Heart left ventricle (tissue), 16 donors: Measurements from ENCODE around the gene PTPRM. TPM values are rescaled to one million over a fixed set of nuclear protein-coding genes. Genes with fewer than 3 reads are reported as not detected.

ENCODE experiments used
- ATAC-seq, 4 donors: fragments of 200-7000 bp; cut with Tn5 transposase; one replicate each; pipeline ENCODE4 v1.9.1; 2020 to 2022; ENCODE audit warnings: moderate library complexity in 4 of 4, mild to moderate bottlenecking in 3 of 4, moderate number of reproducible peaks in 1 of 4
- DNase-seq, 5 donors: peaks; one replicate each; pipeline ENCODE4 v3.0.0-alpha.2; 2020
- H3K27ac ChIP-seq, 12 donors: fragments of 200-600 bp; sonication (generic) in 4 of 12; one replicate each; pipeline versions ENCODE4 v1.5.0 to v1.8.0; 2016 to 2022; ENCODE audit warnings: mild to moderate bottlenecking in 2 of 12
- H3K27me3 ChIP-seq, 9 donors: fragments of 200-600 bp; sonication (generic) in 2 of 9; one replicate each; pipeline versions ENCODE4 v1.5.1 to v1.8.0; 2016 to 2022; ENCODE audit warnings: mild to moderate bottlenecking in 3 of 9
- H3K36me3 ChIP-seq, 9 donors: fragments of 200-600 bp; sonication (generic) in 2 of 9; one replicate each; pipeline versions ENCODE4 v1.5.0 to v1.8.0; 2018 to 2022; ENCODE audit warnings: mild to moderate bottlenecking in 2 of 9
- H3K4me1 ChIP-seq, 12 donors: fragments of 200-600 bp; sonication (generic) in 4 of 12; one replicate each; pipeline versions ENCODE4 v1.5.0 to v1.8.0; 2016 to 2022; ENCODE audit warnings: mild to moderate bottlenecking in 3 of 12
- H3K4me3 ChIP-seq, 12 donors: fragments of 200-600 bp; sonication (generic) in 4 of 12; one replicate each; pipeline versions ENCODE4 v1.5.0 to v1.8.0; 2017 to 2022; ENCODE audit warnings: mild to moderate bottlenecking in 9 of 12, moderate library complexity in 4 of 12
- H3K9me3 ChIP-seq, 12 donors: fragments of 200-600 bp; sonication (generic) in 4 of 12; one replicate each; pipeline versions ENCODE4 v1.5.0 to v1.8.0; 2016 to 2022; ENCODE audit warnings: mild to moderate bottlenecking in 1 of 12
- CTCF ChIP-seq, 12 donors: fragments of 200-600 bp; sonication (generic) in 4 of 12; IDR thresholded peaks; one replicate each; pipeline versions ENCODE4 v1.5.0 to v1.8.0; 2018 to 2022; ENCODE audit warnings: antibody characterized with exemption in 12 of 12, mild to moderate bottlenecking in 5 of 12
- POLR2A ChIP-seq, 2 donors: fragments of 450-650 bp; IDR thresholded peaks; one replicate each; pipeline ENCODE4 v1.6.1; 2017; ENCODE audit warnings: antibody characterized with exemption in 2 of 2, mild to moderate bottlenecking in 2 of 2, moderate library complexity in 2 of 2
- WGBS, 4 donors: extraction: QIAGEN DNeasy Blood & Tissue Kit in 2 of 4; methylation state at CpG; one replicate each; pipeline versions ENCODE4 v1.1.5 to v1.1.7; 2013 to 2018; 5-methylcytosine and 5-hydroxymethylcytosine counted together
- intact Hi-C, 10 donors: fragments of 100-400 bp; cut with DNase I; formaldehyde crosslinking; loops; one replicate each; pipeline versions ENCODE4 v1.11.1 to v1.14.2; 2022
- polyA plus RNA-seq, 2 donors: library from polyadenylated mRNA; stranded (reverse); fragments of 200-250 nt; gene quantifications; one replicate each; pipeline ENCODE4 v1.2.3, GENCODE V29; 2013
- total RNA-seq, 9 donors: library from RNA; depleted of rRNA in 2 of 9; stranded (reverse); fragments of >200 nt in 2 of 9; fragmentation: NEBNext Ultra II Directional in 3 of 9; extraction: Animal tissue kit (Norgen Biotek cat#: 25700) in 3 of 9; gene quantifications; one replicate each; pipeline versions ENCODE4 v1.1.0 to v1.2.4, GENCODE V29; 2016 to 2023
- donor health status: ischemic (EF 13 %, LVEDD 7.1; RV severe dilation, severe dysfunction).
- donor health status: healthy with polysubstance abuse.
- donor health status: DM: no; HTN: yes; CAD: no.
- donor health status: DM: no; HTN: no; CAD: no.
- donor health status: ischemic (EF 25% LVEDD 6.9; RV normal size, moderate dysfunction).
- donor health status: ischemic (EF 25% LVEDD 5.7; RV mildly dilated, moderate dysfunction).
- donor health status: healthy.
- donor health status: DM: yes; HTN: yes; CAD: no.
- donor health status: ischemic (EF 35%, LVEDD 5.7; RV mildly dilated, moderate dysfunction).
- donor health status: nonischemic (EF 11% LVEDD 7.7; RV severe dilation, severe dysfunction).
- donor health status: DM: yes; HTN: yes; CAD: no.
- donor health status: PGD.
- donor health status: ischemic (EF 29% LVEDD 5.4; RV normal size, mild dysfunction).
- donor health status: nonischemic (EF 23%, LVEDD 6.1; RV moderate dilation, normal function).

Gene PTPRM
- total and polyA plus RNA-seq, 11 donors: 93.8 to 186 (median 123) TPM

- Histone ChIP-seq H3K36me3 (no peaks in the 10 kb centered on the region), H3K4me1 (peaks cover 0 to 82% (median 40%) of the 10 kb centered on the region in 12 donors), H3K4me3 (no peak overlapping the region), H3K9me3 (peaks cover 0 to 4% (median 0%) of the 10 kb centered on the region in 12 donors), H3K27me3 (no peaks in the 10 kb centered on the region), H3K27ac (no peak overlapping the region)
- no peak for TF ChIP-seq CTCF (IDR thresholded peaks at IDR 0.05)
- intact Hi-C loops: loop anchor here in 8 of 10 donors (5.0 to 10.0 kb wide), 8 partner anchors 38 to 805 kb away; no protein-coding TSS in a partner anchor
- ATAC-seq: no peak
- DNase-seq: no peak
- 57 to 78% (median 71%) methylated on average over 3 of the region's 3 CpGs for whole genome bisulfite sequencing, 4 donors
Observed at GRCh38 chr18:7579176-7579917, 12.2 kb downstream of the PTPRM start.

- intact Hi-C loops: loop anchor here in 8 of 10 donors (5.0 to 10.0 kb wide), 9 partner anchors 37 to 805 kb away; no protein-coding TSS in a partner anchor
- Histone ChIP-seq H3K27ac (no peak overlapping the region), H3K27me3 (no peaks in the 10 kb centered on the region), H3K4me3 (no peak overlapping the region), H3K9me3 (peaks cover 0 to 4% (median 0%) of the 10 kb centered on the region in 12 donors), H3K4me1 (peaks cover 6 to 82% (median 47%) of the 10 kb centered on the region in 12 donors), H3K36me3 (no peaks in the 10 kb centered on the region)
- TF ChIP-seq POLR2A (IDR thresholded peaks at IDR 0.05) (no peak), CTCF (IDR thresholded peaks at IDR 0.05) (no peak)
- ATAC-seq (peak in 2 of 4 donors; percentile 35 to 55), DNase-seq (no peak)
- 53 to 62% (median 56%) methylated on average over 4 of the region's 4 CpGs for WGBS, 4 donors
Observed at GRCh38 chr18:7579918-7580542, 12.9 kb downstream of the PTPRM start.

- TF ChIP-seq POLR2A (IDR thresholded peaks at IDR 0.05) (no peak), CTCF (IDR thresholded peaks at IDR 0.05) (no peak)
- DNase-seq (no peak), ATAC-seq (peak in 3 of 4 donors; percentile 39 to 52 (median 42))
- H3K27me3 ChIP-seq: no peaks in the 10 kb centered on the region
- H3K9me3 ChIP-seq: peaks cover 0 to 4% (median 0%) of the 10 kb centered on the region in 12 donors
- intact Hi-C loops: loop anchor here in 1 of 10 donors (10.0 kb wide), 1 partner anchor 80 kb away; no protein-coding TSS in a partner anchor
- no peak overlapping the region for H3K4me3 ChIP-seq
- peak overlapping the region in 6 of 12 donors; percentile 0 to 52 (median 21) for H3K27ac ChIP-seq
- 34 to 51% (median 40%) methylated on average over 7 of the region's 7 CpGs for WGBS, 4 donors
- H3K4me1 ChIP-seq: peaks cover 6 to 89% (median 46%) of the 10 kb centered on the region in 12 donors
- H3K36me3 ChIP-seq: no peaks in the 10 kb centered on the region
Observed at GRCh38 chr18:7584646-7585275, 17.6 kb downstream of the PTPRM start.
